MM.1S (cell line): ENCODE measurements around the gene CCDC187.

Source experiments
- EZH2phosphoT487 ChIP-seq: fragments of 300-600 bp; sonication (generic); IDR thresholded peaks from 2 replicates; pipeline ENCODE4 v1.6.1; 2018; ENCODE audit warnings: antibody characterized with exemption, low read length
- TF ChIP-seq, protein P1 (sequence below): fragments of 300-600 bp; sonication (generic); IDR thresholded peaks from 2 replicates; pipeline ENCODE4 v1.5.1; 2016; ENCODE audit warnings: antibody characterized with exemption, low read length, mixed read lengths

DNA sequence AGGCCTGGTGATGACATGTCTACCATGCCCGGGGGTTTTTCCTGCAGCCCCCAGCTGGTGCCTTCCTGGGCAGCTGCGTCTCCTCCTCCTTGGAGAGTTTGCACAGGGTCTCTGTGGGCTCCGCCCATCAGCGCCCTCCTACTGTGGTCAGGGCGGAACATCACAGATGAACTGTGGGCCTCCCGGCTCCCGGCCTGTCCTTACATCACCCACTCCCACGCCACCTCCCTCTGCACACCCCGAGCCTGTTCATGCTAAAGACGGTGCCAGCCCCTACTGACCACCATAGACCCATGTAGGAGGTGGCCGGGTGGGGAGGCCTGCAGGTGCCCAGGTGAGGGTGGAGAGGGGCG is 36.0 kb upstream of the CCDC187 start:
- no peak for TF ChIP-seq EZH2phosphoT487
- TF ChIP-seq, protein P1, sequence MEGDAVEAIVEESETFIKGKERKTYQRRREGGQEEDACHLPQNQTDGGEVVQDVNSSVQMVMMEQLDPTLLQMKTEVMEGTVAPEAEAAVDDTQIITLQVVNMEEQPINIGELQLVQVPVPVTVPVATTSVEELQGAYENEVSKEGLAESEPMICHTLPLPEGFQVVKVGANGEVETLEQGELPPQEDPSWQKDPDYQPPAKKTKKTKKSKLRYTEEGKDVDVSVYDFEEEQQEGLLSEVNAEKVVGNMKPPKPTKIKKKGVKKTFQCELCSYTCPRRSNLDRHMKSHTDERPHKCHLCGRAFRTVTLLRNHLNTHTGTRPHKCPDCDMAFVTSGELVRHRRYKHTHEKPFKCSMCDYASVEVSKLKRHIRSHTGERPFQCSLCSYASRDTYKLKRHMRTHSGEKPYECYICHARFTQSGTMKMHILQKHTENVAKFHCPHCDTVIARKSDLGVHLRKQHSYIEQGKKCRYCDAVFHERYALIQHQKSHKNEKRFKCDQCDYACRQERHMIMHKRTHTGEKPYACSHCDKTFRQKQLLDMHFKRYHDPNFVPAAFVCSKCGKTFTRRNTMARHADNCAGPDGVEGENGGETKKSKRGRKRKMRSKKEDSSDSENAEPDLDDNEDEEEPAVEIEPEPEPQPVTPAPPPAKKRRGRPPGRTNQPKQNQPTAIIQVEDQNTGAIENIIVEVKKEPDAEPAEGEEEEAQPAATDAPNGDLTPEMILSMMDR, result no peak
